Kidney tubule cell (primary cell): ENCODE data around the gene UBE4B.
A peak's percentile ranks its signal among the peaks of the same experiment; 100 is the strongest.
"Not testable (repeated sequence)": the region's sequence is repeated elsewhere in the genome, so short reads cannot be mapped to it uniquely, and the experiment has no call there.

Experiments used
- DNase-seq: peaks from one replicate; pipeline ENCODE4 v3.0.0-alpha.2; 2018; ENCODE audit warnings: low spot score

UBE4B gene

DNA sequence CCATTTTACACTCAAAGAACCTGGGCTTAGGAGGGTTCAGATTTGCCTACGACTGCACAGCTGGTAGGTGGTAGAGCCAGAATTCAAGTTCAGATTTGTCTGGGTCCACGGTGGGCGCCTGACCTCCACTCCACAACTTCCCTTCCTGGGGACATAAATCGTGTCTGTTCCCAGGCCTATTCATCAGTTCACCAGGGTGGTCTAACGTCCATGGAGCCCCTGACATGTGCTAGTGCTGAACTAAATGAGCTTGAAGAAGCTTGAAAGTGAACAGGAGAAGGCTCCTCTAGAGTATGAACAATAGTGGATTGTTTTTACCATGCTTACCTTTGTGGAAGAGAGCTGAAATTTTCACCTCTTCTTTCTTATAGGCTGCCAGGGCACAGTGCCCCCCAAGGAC is 145.1 kb downstream of the UBE4B start:
- no peak for DNase-seq

GRCh38 chr1:10178597-10179405 is 146.0 kb downstream of the UBE4B start:
- no peak for DNase-seq

DNA sequence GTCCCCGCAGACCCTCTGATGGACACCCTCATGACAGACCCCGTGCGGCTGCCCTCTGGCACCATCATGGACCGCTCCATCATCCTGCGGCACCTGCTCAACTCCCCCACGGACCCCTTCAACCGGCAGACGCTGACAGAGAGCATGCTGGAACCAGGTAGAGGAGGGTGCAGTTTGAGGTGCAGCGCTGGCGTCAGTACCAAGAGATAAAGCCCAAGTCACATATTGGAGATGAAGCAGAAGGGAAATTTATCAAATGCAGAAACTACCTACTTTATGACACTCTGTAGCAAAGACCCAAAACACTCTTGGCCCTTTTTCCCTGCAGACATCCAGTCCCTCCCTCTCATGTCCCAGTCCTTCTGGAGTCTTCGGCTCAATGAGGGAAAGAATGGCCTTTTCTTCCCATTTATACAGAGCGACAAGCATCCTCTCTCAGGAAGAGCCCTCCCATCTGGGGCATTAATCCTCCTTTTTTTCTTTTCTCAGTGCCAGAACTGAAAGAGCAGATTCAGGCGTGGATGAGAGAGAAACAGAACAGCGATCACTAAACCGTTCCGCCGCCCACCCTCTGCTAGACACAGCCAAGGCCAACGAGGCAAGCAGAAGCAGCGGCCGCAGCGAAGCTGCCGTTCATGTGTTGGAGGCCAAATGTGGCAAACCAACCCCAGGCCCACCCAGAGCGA is 146.8 kb downstream of the UBE4B start:
- DNase-seq: no peak

- DNase-seq: no peak
Observed at GRCh38 chr1:10181154-10181553, 148.4 kb downstream of the UBE4B start.

- no peak for DNase-seq
Observed at GRCh38 chr1:10185759-10186158, 153.0 kb downstream of the UBE4B start.

DNA sequence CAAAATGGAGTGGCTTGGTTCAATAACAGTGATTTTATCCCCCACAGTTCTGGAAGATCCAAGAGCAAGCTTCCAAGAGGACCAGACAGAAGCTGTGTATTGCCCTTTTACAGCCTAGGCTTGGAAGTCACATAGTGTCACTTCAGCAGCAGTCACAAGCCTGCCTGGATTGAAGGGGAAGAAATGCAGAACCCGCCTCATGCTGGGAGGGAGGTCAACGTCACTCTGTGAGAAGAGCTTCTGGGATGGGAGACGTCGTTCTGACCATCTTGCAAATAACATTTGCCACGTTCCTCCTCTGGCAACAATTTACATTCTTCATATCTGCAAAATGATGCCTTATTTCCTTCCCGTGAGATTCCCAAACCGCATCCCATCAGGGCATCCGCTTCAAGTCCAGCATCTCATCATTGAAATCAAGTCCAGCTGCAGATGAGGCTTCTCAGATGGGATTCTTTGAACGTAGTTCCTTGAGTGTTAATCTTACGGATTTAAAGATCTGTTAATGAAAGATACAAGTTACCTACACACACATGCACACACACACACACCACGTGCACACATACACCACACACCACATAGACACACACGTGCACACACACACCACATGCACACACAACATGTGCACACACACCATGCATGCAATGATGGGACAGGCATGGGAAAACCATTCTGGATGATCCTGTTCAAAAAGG is 153.7 kb downstream of the UBE4B start:
- DNase-seq: no peak

DNA sequence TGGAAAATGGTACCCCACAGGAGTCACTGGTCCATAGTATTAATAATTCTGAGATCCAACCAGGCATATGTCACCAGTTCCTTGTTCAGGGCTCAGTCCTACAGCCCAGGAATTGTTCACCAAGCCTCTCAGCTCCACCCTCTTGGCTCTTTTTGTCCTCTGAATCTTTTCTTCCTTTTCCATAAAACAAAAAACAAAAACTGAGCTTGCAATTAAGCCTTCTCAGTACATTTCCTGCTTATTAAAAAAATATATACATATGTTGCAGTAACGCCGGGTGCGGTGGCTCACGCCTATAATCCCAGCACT is 154.2 kb downstream of the UBE4B start:
- no peak for DNase-seq

DNA sequence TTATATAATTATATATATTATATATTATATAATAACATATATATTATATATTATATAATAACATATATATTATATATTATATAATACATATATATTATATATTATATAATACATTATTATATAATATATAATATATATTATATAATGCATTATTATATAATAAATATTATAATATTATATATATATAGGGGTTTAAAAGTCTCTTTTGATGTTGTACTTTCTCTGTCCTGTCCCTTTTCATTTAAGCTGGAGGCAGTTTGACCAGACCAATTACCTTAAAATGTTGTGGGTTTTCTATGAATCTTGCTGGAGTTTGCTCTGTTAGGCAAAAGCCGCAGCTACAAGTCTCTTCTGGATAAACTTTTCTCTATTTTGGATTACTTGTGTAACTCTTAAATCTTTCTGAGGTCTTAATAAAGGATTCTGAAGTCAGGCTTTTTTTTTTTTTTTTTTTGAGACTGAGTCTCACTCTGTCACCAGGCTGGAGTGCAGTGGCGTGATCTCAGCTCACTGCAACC is 155.4 kb downstream of the UBE4B start:
- DNase-seq: no peak

DNA sequence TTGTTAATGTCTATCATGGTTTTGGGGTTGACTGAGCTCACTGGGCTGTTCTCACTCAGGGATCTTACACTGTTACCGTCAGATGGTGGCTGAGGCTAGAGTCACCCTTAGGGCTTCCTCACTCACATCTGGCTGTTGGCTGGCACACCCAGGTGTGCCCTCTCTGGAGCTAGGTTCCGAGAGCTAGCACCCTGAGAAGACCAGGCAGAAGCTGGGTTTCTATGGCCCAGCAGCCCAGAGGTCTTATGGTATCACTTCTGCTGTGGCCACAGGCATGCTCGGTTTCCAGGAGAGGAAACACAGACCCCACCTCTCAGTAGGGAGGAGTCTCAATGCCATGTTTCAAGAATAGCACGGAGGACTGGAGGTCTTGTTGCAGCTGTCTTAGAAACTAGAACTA is 156.9 kb downstream of the UBE4B start:
- no peak for DNase-seq

DNA sequence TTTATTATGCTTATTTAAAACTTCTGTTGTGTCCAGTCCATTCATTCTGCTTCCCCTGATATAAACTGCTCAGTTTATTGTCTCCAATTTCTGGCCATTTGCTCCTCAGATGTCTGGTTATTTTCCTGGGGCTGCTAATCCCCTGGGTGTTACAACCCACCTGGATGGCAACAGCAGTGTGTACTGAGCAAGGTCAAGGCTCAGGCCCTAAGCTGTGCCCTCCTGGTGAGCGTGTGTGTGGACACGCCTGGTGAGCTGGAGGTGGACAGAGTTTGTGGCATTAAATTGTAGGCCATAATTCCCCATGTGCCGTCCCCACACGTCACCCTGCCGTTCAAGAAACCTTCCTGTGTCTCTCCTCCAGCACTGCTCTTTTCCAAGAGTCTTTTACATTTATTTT is 159.5 kb downstream of the UBE4B start:
- DNase-seq: no peak

GRCh38 chr1:10193288-10193687 is 160.5 kb downstream of the UBE4B start:
- DNase-seq: no peak

DNA sequence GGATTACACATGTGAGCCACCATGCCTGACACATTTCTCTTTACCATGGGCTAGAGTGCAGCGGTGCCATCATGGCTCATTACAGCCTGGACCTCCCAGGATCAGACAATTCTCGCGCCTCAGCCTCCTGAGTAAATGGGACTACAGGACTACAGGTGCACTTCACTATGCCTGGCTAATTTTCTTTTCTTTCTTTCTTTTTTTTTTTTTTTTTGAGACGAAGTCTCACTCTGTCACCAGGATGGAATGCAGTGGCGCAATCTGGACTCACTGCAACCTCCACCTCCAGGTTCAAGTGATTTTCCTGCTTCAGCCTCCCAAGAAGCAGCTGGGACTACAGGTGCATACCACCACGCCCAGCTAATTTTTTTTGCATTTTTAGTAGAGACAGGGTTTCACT is 162.8 kb downstream of the UBE4B start:
- DNase-seq: peak; percentile 80

GRCh38 chr1:10196976-10197375 is 164.2 kb downstream of the UBE4B start:
- DNase-seq: peak; percentile 60

DNA sequence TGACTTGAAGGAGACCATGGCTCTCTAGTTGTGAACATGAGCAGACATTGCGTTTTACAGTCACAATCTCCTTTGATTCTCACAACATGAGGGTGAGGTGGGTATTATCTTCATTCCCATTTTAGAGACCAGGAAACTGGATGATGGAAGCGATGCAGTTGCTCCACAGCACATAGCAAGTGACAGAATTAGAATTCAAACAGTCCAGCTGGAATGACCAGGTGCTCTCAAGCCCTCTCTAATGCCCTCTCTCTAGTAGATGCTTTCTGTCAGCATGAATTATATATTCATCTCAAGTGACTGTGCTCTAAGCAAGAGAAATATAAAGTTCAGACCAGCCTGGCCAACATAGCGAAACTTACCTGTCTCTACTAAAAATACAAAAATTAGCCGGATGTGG is 167.9 kb downstream of the UBE4B start:
- no peak for DNase-seq

DNA sequence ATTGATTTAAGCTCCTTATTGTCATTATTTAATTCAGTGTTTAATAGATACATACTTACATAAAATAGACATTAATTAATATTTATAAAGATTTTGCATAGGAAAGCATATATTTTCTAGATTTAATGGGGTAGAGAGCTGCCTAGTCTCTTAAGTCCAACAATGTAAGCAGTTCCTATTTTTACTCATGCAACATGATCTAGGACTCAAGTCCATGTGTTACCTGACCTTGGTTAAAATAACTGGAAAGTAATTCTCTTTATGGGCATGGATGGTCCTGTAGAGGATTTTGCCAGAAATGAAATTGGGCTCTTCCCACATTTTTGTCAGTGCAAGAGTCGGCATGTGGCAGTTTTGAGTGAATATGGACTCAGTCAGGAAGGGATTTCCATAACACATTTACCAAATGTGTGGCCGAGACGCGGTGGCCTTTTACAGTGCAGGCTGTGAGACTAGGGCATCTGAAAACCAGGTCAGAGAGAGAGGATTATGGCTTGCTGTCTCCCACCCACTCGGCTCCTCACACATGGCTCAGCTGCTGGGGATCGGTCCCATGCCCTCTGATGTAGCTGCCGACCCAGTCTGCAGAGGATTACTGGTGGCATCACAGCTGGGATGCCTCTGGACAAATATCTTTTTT is 171.4 kb downstream of the UBE4B start:
- DNase-seq: no peak

- not testable (repeated sequence) for DNase-seq
Observed at GRCh38 chr1:10205206-10205605, 172.4 kb downstream of the UBE4B start.

DNA sequence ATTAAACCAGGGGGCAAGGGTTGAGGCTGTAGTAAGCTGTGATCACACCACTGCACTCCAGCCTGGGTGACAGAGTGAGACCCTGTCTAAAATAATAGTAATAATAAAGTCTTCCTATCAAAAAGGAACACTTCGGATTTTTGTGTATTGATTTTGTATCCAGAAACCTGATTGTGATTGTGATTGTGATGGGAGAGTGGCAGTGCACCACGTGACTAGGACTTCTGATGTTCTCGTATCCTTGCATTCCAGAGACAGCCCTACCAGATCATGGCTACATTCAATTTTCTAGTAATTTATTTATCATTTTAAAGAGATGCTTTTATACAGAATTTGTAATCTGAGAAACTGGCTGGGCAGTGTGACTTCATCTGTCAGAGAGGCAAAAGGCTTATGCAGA is 175.1 kb downstream of the UBE4B start:
- no peak for DNase-seq

GRCh38 chr1:10208537-10208936 is 175.8 kb downstream of the UBE4B start:
- no peak for DNase-seq

- DNase-seq: no peak
Observed at GRCh38 chr1:10209590-10209904, 176.8 kb downstream of the UBE4B start.

DNA sequence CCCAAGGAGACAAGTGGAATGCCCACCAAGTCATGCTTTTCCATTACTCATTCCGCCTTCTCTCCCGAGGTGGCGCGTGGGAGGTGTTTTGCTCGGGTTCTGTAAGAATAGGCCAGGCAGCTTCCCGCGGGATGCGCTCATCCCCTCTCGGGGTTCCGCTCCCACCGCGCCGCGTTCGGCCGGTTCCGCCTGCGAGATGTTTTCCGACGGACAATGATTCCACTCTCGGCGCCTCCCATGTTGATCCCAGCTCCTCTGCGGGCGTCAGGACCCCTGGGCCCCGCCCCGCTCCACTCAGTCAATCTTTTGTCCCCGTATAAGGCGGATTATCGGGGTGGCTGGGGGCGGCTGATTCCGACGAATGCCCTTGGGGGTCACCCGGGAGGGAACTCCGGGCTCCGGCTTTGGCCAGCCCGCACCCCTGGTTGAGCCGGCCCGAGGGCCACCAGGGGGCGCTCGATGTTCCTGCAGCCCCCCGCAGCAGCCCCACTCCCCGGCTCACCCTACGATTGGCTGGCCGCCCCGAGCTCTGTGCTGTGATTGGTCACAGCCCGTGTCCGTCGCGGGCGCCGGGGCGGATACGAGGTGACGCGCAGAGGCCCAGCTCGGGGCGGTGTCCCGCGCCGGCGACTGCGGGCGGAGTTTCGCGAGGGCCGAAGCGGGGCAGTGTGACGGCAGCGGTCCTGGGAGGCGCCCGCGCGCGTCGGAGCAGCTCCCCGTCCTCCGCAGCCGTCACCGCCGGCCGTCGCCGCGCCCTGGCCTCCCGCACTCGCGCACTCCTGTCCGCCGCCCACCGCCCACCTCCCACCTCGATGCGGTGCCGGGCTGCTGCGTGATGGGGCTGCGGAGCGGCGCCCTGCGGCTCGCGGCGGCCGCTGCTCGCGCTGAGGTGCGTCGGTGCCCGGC is 177.4 kb downstream of the UBE4B start, which contains the start of gene KIF1B:
Gene KIF1B (plus strand): TSS at position 666 of the 906 bp plus-strand sequence. CDS start 21,759 bp downstream, outside the sequence.
- DNase-seq: peak; percentile 98
